Caco-2 (cell line): ENCODE data around the gene CAPN12. TPM values are rescaled to one million over a fixed set of nuclear protein-coding genes. Genes with fewer than 3 reads are reported as not detected.

Experiments used
- BruUV-seq: library from RNA; stranded (reverse); fragments of 400-500 nt; replicated peaks from 2 replicates; lab custom pipeline; 2021; lab: Mats Ljungman, UMichigan
- CTCF ChIA-PET: fragments of 300-600 bp; sonication (Branson Sonifier 250); formaldehyde crosslinking; loops from one replicate; lab custom pipeline; 2022; ENCODE audit warnings: antibody characterized with exemption; lab: Charles Lee
- POLR2A ChIA-PET: fragments of 300-600 bp; sonication (Branson Sonifier 250); formaldehyde crosslinking; loops from one replicate; lab custom pipeline; 2022; ENCODE audit warnings: antibody characterized with exemption; lab: Charles Lee
- DNase-seq, 2 experiments: peaks; one replicate each; pipeline versions ENCODE4 v3.0.0 to v3.0.0-alpha.2; 2020 to 2022
- H3K27me3 ChIP-seq: replicated peaks from 2 replicates; pipeline ENCODE4 v1.6.0; 2011; ENCODE audit warnings: low read length; ENCODE audit not compliant: control insufficient read depth, insufficient read depth
- H3K36me3 ChIP-seq: 2 replicates; pipeline ENCODE4 v1.5.1; 2011; ENCODE audit warnings: low read length; ENCODE audit not compliant: control insufficient read depth, insufficient read depth
- H3K4me1 ChIP-seq: fragments of 250-450 bp; sonication (Bioruptor Pico); 2 replicates; pipeline ENCODE4 v1.5.1; 2020; ENCODE audit warnings: mild to moderate bottlenecking
- H3K4me3 ChIP-seq: 2 replicates; pipeline ENCODE4 v1.5.1; 2011; ENCODE audit warnings: low read depth, mild to moderate bottlenecking, control low read depth, low read length
- H3K9me3 ChIP-seq: fragments of 250-450 bp; sonication (Bioruptor Pico); 2 replicates; pipeline ENCODE4 v1.5.1; 2020; ENCODE audit warnings: mild to moderate bottlenecking, moderate library complexity
- H3K27ac Mint-ChIP-seq: one replicate; pipeline ENCODE4 v1.8.0; 2022; ENCODE audit warnings: mixed read lengths; ENCODE audit not compliant: unreplicated experiment
- H3K27me3 Mint-ChIP-seq: one replicate; pipeline ENCODE4 v1.8.0; 2022; ENCODE audit warnings: mixed read lengths; ENCODE audit not compliant: insufficient read depth, unreplicated experiment
- H3K36me3 Mint-ChIP-seq: one replicate; pipeline ENCODE4 v1.8.0; 2022; ENCODE audit warnings: mild to moderate bottlenecking, mixed read lengths; ENCODE audit not compliant: insufficient read depth, unreplicated experiment
- H3K4me1 Mint-ChIP-seq: one replicate; pipeline ENCODE4 v1.8.0; 2022; ENCODE audit warnings: low read depth, mixed read lengths; ENCODE audit not compliant: unreplicated experiment
- H3K4me3 Mint-ChIP-seq: one replicate; pipeline ENCODE4 v1.8.0; 2022; ENCODE audit warnings: mild to moderate bottlenecking, moderate library complexity, mixed read lengths; ENCODE audit not compliant: unreplicated experiment
- H3K9me3 Mint-ChIP-seq: one replicate; pipeline ENCODE4 v1.8.0; 2022; ENCODE audit warnings: mixed read lengths; ENCODE audit not compliant: unreplicated experiment
- intact Hi-C: fragments of 100-400 bp; cut with micrococcal nuclease; formaldehyde crosslinking; loops from one replicate; pipeline ENCODE4 v1.10.0; 2022; ENCODE audit not compliant: unreplicated experiment
- total RNA-seq: library from RNA; stranded (reverse); gene quantifications from 2 replicates; pipeline ENCODE4 v1.2.3, GENCODE V29; 2022
- TF ChIP-seq, protein P1 (sequence below), 2 experiments: fragments of 200-600 bp in 1 of 2; IDR thresholded peaks; 1 replicate in 1 of 2; 2 replicates in 1 of 2; pipeline versions ENCODE4 v1.5.1 to v1.8.0; 2011 to 2022; ENCODE audit warnings: antibody characterized with exemption in 1 of 2, control low read depth in 1 of 2, inconsistent platforms in 1 of 2, low read depth in 1 of 2, low read length in 1 of 2, mild to moderate bottlenecking in 1 of 2, moderate library complexity in 1 of 2; ENCODE audit not compliant: insufficient read depth in 1 of 2, severe bottlenecking in 1 of 2, unreplicated experiment in 1 of 2

CAPN12 gene
- total RNA-seq, 1 experiment from 2014 or later = 8.8 TPM

DNA sequence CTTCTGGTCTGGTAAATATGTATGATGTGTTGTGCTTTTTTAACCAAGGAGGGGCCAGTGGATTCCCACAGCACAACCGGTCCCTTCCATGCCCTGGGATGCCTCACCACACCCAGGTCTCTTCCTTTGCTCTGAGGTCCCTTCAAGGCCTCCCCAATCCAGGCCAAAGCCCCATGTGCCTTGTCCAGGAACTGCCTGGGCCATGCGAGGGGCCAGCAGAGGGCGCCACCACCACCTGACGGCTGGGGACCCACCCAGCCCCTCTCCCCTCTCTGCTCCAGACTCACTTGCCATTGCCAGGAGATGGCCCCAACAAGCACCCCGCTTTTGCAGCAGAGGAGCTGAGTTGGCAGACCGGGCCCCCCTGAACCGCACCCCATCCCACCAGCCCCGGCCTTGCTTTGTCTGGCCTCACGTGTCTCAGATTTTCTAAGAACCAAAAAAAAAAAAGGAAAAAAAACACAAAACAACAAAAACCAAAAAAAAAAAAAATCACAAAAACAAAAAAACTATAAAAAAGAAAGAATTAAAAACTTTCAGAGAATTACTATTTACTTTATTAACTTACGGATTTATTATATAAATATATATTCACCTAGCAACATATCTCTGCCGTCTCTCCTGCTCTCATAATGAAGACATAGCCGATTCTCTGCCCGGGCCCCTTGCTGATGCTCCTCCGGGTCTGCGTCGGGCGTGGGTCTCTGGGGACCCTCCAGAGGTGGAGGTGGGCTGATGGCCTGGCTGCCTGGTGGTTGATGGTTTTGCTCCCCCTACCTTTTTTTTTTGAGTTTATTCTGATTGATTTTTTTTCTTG lies 14.4 kb downstream of the CAPN12 start:
- Mint-ChIP-seq H3K36me3 (peaks cover 100% of the 10 kb centered on the region), H3K27ac (peak overlapping the region; percentile 53), H3K27me3 (no peaks in the 10 kb centered on the region), H3K9me3 (no peaks in the 10 kb centered on the region), H3K4me1 (peaks cover 29% of the 10 kb centered on the region), H3K4me3 (peak overlapping the region; percentile 29)
- TF ChIP-seq, protein P1, sequence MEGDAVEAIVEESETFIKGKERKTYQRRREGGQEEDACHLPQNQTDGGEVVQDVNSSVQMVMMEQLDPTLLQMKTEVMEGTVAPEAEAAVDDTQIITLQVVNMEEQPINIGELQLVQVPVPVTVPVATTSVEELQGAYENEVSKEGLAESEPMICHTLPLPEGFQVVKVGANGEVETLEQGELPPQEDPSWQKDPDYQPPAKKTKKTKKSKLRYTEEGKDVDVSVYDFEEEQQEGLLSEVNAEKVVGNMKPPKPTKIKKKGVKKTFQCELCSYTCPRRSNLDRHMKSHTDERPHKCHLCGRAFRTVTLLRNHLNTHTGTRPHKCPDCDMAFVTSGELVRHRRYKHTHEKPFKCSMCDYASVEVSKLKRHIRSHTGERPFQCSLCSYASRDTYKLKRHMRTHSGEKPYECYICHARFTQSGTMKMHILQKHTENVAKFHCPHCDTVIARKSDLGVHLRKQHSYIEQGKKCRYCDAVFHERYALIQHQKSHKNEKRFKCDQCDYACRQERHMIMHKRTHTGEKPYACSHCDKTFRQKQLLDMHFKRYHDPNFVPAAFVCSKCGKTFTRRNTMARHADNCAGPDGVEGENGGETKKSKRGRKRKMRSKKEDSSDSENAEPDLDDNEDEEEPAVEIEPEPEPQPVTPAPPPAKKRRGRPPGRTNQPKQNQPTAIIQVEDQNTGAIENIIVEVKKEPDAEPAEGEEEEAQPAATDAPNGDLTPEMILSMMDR (IDR thresholded peaks at IDR 0.05; ENCODE audit: insufficient read depth in 1 of 2, low read depth in 1 of 2, low read length in 1 of 2, severe bottlenecking in 1 of 2, unreplicated experiment in 1 of 2) = peak; percentile 94 to 95
- intact Hi-C loops = loop anchor here (10.0 kb wide), 1 partner anchor 185 kb away; no protein-coding TSS in a partner anchor
- DNase-seq = peak; percentile 87 to 92
- CTCF ChIA-PET = interaction anchor here (0.6 to 1.3 kb wide), 2 partner anchors 119 to 201 kb away, joined by 3 to 7 read pairs; partner anchors contain the start of genes MRPS12 and SARS2
- Histone ChIP-seq H3K4me3 (no peak overlapping the region), H3K9me3 (no peaks in the 10 kb centered on the region), H3K27me3 (no peaks in the 10 kb centered on the region), H3K36me3 (peaks cover 9% of the 10 kb centered on the region), H3K4me1 (peaks cover 7% of the 10 kb centered on the region; the same call in 1 of the 2 replicates)
- POLR2A ChIA-PET = no interaction called here
- BruUV-seq = TSS peak; percentile 76

DNA sequence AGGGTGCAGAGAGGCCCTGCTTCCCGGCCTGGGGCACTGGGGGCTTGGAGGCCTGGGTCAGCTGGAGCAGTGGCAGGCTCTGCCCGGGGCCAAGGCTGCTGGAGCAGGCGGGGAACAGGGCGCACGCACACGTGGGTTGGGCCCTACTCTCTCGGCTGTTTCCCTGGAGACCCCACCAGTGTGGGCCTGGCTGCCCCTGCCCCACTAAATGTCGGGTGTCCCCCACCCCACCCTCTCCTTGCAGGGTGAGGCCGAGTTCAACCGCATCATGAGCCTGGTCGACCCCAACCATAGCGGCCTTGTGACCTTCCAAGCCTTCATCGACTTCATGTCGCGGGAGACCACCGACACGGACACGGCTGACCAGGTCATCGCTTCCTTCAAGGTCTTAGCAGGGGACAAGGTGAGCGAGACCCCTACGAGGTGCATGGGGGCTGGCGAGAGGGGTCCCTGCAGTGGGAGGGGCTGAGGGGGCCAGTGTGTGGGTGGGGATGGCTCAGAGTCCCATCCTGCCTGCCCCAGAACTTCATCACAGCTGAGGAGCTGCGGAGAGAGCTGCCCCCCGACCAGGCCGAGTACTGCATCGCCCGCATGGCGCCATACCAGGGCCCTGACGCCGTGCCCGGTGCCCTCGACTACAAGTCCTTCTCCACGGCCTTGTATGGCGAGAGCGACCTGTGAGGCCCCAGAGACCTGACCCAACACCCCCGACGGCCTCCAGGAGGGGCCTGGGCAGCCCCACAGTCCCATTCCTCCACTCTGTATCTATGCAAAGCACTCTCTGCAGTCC lies 15.3 kb downstream of the CAPN12 start:
- DNase-seq = no peak
- H3K4me1 ChIP-seq = no peaks in the 10 kb centered on the region
- H3K27me3 ChIP-seq = no peaks in the 10 kb centered on the region
- no peak overlapping the region for H3K4me3 ChIP-seq
- peaks cover 9% of the 10 kb centered on the region for H3K36me3 ChIP-seq
- H3K9me3 ChIP-seq = no peaks in the 10 kb centered on the region
- TF ChIP-seq, protein P1 (IDR thresholded peaks at IDR 0.05; ENCODE audit: insufficient read depth in 1 of 2, low read depth in 1 of 2, low read length in 1 of 2, severe bottlenecking in 1 of 2, unreplicated experiment in 1 of 2) = no peak
- H3K9me3 Mint-ChIP-seq = no peaks in the 10 kb centered on the region
- H3K36me3 Mint-ChIP-seq = peaks cover 100% of the 10 kb centered on the region
- ChIA-PET POLR2A (no interaction called here), CTCF (no interaction called here)
- intact Hi-C loops = no loop called here
- BruUV-seq = no TSS peak
- H3K27ac Mint-ChIP-seq = peak overlapping the region; percentile 53
- H3K4me3 Mint-ChIP-seq = no peak overlapping the region
- H3K27me3 Mint-ChIP-seq = no peaks in the 10 kb centered on the region
- H3K4me1 Mint-ChIP-seq = peaks cover 27% of the 10 kb centered on the region
